GM10266 (cell line): Measurements from ENCODE around the gene MOB4.

Experiments used
- DNase-seq: peaks from one replicate; pipeline ENCODE4 v3.0.0; 2012; ENCODE audit errors: extremely low spot score
- TF ChIP-seq, protein P1 (sequence below): IDR thresholded peaks from 2 replicates; pipeline ENCODE4 v1.5.1; 2012; ENCODE audit warnings: mild to moderate bottlenecking, low read depth; ENCODE audit not compliant: control insufficient read depth, insufficient read depth; ENCODE audit errors: missing control alignments

The MOB4 gene

DNA sequence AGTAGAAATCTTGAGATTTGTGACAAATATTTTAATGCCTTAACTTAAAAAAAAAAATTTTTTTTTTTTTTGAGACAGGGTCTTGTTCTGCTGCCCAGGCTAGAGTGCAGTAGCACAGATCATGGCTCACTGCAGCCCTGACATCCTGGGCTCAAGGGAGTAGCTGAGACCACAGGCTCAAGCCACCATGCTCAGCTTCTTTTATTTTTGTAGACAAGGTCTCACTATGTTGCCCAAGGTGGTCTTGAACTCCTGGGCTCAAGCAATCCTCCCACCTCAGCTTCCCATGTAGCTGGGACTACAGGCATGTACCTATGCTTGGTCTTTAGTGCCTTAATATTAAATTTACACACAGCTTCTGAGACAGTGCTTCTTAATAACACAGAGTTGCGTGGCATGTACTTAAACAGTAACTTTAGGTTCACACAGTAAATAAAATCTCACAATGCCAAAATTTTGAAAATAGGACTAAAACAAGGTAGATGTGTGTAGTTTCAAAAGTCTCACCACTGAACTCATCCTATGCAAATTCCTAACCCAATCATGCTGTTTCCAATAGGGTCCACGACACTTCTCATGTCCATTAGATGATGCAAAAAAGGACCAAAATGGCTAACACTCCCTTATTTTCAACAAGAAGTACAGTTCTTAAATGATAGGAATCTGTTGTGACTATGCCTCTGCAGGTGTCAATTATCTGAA lies 20.3 kb upstream of the MOB4 start:
- no peak for DNase-seq
- TF ChIP-seq, protein P1, sequence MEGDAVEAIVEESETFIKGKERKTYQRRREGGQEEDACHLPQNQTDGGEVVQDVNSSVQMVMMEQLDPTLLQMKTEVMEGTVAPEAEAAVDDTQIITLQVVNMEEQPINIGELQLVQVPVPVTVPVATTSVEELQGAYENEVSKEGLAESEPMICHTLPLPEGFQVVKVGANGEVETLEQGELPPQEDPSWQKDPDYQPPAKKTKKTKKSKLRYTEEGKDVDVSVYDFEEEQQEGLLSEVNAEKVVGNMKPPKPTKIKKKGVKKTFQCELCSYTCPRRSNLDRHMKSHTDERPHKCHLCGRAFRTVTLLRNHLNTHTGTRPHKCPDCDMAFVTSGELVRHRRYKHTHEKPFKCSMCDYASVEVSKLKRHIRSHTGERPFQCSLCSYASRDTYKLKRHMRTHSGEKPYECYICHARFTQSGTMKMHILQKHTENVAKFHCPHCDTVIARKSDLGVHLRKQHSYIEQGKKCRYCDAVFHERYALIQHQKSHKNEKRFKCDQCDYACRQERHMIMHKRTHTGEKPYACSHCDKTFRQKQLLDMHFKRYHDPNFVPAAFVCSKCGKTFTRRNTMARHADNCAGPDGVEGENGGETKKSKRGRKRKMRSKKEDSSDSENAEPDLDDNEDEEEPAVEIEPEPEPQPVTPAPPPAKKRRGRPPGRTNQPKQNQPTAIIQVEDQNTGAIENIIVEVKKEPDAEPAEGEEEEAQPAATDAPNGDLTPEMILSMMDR = no peak

DNA sequence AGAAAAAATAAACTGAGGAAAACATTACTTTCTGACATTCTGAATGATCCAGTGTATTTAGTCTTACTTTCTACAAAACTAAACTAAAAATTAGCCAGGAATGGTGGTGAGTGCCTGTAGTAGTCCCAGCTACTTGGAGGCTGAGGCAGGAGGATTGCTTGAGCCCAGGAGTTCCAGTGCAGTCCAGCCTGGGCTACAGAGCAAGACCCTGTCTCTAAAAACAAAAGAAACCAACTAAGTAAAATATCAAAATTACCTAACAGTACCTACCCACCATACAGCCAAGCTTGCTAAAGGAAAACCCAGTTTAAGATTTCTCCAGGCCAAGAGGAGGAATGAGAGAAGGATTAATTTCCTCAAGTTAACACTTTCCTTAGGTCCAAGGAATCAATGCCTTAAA lies 19.2 kb upstream of the MOB4 start:
- TF ChIP-seq, protein P1 = no peak
- DNase-seq = no peak

DNA sequence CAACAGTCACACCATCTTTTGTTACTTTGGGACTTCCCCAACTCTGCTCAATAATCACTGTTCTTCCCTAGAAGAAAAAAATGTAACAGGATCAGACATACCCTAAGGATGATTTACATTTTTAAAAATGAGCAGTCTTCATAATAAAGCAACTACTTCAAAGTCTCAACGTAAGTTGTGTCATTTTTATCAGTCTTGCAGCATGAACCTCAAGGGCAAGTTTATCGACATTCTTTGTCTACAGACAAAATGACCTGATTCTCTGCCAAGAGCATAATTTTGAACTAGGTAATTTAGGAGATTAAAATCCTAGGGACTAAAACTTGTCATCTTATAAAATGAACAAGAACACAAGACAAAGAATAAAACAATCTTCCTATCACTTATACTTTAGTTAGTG lies 18.5 kb upstream of the MOB4 start:
- TF ChIP-seq, protein P1 = no peak

DNA sequence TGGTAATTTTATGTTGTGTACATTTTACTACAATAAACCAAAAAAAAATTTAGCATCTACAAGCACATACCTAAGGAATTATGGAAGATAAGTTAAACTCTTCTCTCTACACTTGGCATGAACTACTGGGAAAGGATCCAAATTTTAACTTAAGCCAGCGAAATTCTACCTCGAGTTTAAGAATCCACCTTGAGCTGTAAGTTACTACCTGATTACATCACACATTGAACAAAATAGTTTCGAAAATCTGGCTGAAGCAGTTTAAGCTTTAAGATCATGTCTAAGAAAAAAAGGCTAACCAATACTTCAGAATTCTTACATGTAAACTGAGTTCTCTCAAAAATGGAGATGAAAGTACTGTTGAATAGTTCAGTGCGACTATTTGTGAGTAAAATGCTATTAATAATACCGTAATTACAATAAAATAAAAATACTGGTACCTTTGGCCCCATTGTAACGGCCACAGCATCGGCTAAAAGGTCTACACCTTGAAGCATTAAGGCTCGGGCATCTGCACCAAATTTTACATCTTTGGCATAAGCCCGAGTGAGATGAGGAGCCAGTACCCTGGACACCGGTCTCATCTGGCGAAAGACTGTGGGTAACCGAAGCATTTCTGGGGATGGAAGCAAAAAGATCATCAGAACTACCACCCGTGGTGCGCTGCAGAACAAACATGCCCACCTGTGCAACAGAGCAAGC lies 17.5 kb upstream of the MOB4 start:
- TF ChIP-seq, protein P1 = no peak
- no peak for DNase-seq

More for the DNA sequence above, 18.5 kb upstream of the MOB4 start:
- DNase-seq = no peak

DNA sequence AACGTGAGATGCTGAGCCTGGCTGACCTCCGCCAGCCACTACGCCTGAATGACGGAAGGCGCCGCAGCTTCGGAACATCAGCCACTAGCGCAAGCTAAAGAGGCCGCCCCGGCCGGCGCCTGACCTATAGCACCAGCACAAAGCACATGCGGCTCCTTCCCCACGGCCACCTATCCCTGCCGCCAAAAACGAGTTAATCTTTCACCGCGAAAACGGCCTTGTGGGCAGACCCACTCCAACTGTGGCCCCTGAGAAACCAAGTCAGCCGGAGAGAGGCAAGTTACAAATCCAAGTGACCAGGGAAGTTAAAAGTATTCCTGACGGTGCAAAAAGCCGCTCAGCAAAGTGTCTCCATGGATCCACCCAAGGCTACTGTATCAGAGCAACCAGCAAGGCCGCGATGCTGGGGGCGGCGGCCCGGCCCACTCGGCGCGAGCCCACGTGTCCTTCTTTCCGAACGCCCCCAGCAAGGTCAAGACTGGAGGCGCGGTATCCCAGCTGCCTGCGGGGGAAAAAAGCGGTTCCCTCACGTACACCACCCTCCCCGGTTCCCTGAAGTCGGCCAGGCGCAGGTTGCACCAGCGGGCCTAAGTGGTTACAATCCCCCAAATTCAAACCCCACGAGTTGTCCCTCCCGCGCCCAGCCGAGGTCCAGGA lies 16.8 kb upstream of the MOB4 start:
- TF ChIP-seq, protein P1 = no peak
- peak; percentile 52 for DNase-seq

DNA sequence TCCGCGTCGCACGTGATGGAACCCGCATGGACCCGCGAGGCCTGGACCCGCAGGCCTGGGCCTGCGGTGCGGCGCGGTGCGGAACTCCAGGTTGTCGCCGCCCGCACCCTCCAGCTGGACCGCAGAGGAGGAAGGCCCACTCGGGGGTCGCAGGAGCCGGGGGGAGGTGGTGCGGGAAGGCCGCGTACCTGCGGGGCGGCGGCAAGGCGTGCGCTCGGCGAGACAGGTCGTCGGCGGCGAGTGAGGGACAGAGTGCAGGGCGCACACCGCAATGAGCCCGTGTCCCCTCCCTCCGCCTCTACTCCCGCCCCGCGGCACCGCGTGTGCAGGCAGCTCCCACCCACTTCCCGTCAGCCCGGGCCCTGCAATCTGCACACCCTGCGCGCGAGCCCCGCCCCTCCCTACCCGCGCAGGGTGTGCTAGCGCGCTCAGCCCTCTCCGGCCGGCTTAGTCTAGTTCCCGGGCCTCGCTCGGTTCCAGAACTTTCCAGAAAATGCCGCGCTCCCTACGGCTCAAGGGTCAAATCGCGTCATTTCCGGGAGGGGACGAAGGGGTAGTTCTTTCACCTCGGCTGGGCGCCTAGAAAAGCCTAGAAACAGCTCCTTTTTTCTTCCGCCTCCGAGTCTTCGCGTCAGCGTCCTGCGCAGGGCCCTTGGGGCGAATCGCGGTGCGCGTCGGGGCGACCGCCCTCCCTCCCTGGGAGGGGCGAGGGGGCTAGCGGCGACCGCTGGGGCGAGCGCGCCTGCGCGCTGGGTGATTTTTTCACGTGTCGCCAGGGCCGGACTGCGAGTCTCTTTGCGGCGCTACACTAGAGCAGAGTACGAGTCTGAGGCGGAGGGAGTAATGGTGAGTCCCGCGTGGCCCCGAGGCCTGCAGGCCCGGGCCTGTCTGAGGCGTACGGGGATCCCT lies 16.0 kb upstream of the MOB4 start, which contains the start of the genes HSPD1 and HSPE1:
TSS of gene HSPD1 (minus strand) at position 247 of the 909 bp plus-strand sequence. CDS start 992 bp downstream, outside the sequence.
TSS of gene HSPE1 (plus strand) at position 786 of the 909 bp plus-strand sequence. CDS start at position 844, 58 bp downstream.
- peak; percentile 95 for DNase-seq
- TF ChIP-seq, protein P1 = peak; percentile 7
